Psoas muscle (tissue), 8 donors: ENCODE data around the gene SLC9A6. TPM values are rescaled to one million over a fixed set of nuclear protein-coding genes. Genes with fewer than 3 reads are reported as not detected.

Experiments used
- ATAC-seq, 4 donors: fragments of 200-7000 bp; cut with Tn5 transposase; one replicate each; pipeline ENCODE4 v1.9.1; 2020; ENCODE audit warnings: moderate library complexity in 3 of 4, mild to moderate bottlenecking in 2 of 4
- DNase-seq, 2 donors: peaks; one replicate each; pipeline ENCODE4 v3.0.0-alpha.2; 2020
- H3K27ac ChIP-seq: fragments of 200-600 bp; one replicate; pipeline ENCODE4 v1.8.0; 2022
- H3K27me3 ChIP-seq, 3 donors: fragments of 200-600 bp in 1 of 3; one replicate each; pipeline versions ENCODE4 v1.6.1 to v1.8.0; 2013 to 2022; ENCODE audit warnings: low read length in 2 of 3, mild to moderate bottlenecking in 2 of 3, moderate library complexity in 1 of 3; ENCODE audit not compliant: insufficient read depth in 3 of 3
- H3K36me3 ChIP-seq, 2 donors: fragments of 200-600 bp in 1 of 2; one replicate each; pipeline versions ENCODE4 v1.6.1 to v1.8.0; 2013 to 2022; ENCODE audit warnings: low read depth in 1 of 2, mild to moderate bottlenecking in 1 of 2, moderate library complexity in 1 of 2; ENCODE audit not compliant: insufficient read depth in 1 of 2
- H3K4me1 ChIP-seq: fragments of 200-600 bp; one replicate; pipeline ENCODE4 v1.8.0; 2022
- H3K4me3 ChIP-seq: fragments of 200-600 bp; one replicate; pipeline ENCODE4 v1.8.0; 2022; ENCODE audit warnings: mild to moderate bottlenecking
- H3K9me3 ChIP-seq: fragments of 200-600 bp; one replicate; pipeline ENCODE4 v1.8.0; 2022
- WGBS, 3 donors: extraction: QIAGEN DNeasy Blood & Tissue Kit; methylation state at CpG; one replicate each; pipeline versions ENCODE4 v1.1.6 to v1.1.7; 2013; 5-methylcytosine and 5-hydroxymethylcytosine counted together
- intact Hi-C, 2 donors: fragments of 100-400 bp; cut with DNase I; formaldehyde crosslinking; loops; one replicate each; pipeline versions ENCODE4 v1.11.0 to v1.14.2; 2022
- polyA plus RNA-seq, 3 donors: library from polyadenylated mRNA; stranded (reverse); fragments of 200-250 nt; gene quantifications; one replicate each; pipeline ENCODE4 v1.2.3, GENCODE V29; 2013
- total RNA-seq, 4 donors: library from RNA; stranded (reverse); fragmentation: NEBNext Ultra II Directional in 2 of 4; extraction: Animal tissue kit (Norgen Biotek cat#: 25700) in 2 of 4; gene quantifications; one replicate each; pipeline versions ENCODE4 v1.2.1 to v1.2.4, GENCODE V29; 2021 to 2023
- TF ChIP-seq, protein P1 (sequence below): fragments of 200-600 bp; IDR thresholded peaks from one replicate; pipeline ENCODE4 v1.8.0; 2022; ENCODE audit warnings: antibody characterized with exemption
- donor health status: healthy with polysubstance abuse.
- donor health status: DM: no; HTN: no; CAD: no; lungs with moderate emphysema.
- donor health status: Bipolar disorder and iron deficiency.
- donor health status: healthy.
- donor health status: DM: yes; HTN: yes; CAD: no.
- donor health status: DM: no; HTN: no; CAD: no.
- donor health status: DM: no; HTN: no; CAD: no.
- donor health status: DM: yes; HTN: yes; CAD: no.

SLC9A6 gene
- total and polyA plus RNA-seq, 7 donors: 7.9 to 16.9 (median 8.9) TPM

DNA sequence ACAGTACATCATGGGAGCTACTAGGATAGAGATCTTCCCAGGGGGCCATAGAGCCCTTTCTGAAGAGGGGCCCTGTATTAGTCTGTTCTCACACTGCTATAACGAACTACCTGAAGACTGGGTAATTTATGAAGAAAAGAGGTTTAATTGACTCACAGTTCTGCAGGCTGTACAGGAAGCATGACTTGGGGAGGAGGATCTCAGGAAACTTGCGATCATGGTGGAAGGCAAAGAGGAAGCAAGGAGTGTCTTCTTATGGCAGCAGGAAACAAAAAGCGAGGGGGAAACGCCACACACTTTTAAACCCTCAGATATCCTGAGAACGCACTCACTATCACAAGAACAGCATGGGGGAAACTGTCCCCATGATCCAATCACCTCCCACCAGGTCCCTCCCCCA, 4.2 kb upstream of the SLC9A6 start:
- WGBS, 3 donors: 71 to 88% (median 71%) methylated on average over 5 of the region's 5 CpGs
- H3K4me3 ChIP-seq: no peak overlapping the region

DNA sequence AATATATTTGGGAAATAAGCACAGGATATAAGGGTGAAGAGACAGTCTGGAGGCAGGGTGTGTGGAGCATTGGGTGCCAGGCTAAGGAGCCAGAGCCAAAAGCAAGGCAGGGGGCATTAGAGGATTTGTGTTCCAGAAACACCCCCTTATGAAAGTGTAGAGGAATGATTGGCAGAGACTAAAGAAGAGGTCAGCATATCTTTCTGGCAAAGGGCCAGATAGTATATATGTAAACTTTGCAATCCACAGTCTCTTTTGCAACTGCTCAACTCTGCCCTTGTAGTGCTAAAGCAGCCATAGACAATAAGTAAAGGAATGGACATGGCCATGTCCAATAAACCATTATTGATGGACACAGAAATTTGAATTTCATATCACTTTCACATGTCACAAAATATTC, 3.6 kb upstream of the SLC9A6 start:
- no peaks in the 10 kb centered on the region for H3K36me3 ChIP-seq

More for the DNA sequence above, 4.2 kb upstream of the SLC9A6 start:
- Histone ChIP-seq H3K27me3 (no peaks in the 10 kb centered on the region), H3K4me1 (no peaks in the 10 kb centered on the region), H3K27ac (no peak overlapping the region), H3K9me3 (no peaks in the 10 kb centered on the region), H3K36me3 (no peaks in the 10 kb centered on the region)
- intact Hi-C loops: loop anchor here in 1 of 2 donors (10.0 kb wide), 1 partner anchor 944 kb away; no protein-coding TSS in a partner anchor
- TF ChIP-seq, protein P1, sequence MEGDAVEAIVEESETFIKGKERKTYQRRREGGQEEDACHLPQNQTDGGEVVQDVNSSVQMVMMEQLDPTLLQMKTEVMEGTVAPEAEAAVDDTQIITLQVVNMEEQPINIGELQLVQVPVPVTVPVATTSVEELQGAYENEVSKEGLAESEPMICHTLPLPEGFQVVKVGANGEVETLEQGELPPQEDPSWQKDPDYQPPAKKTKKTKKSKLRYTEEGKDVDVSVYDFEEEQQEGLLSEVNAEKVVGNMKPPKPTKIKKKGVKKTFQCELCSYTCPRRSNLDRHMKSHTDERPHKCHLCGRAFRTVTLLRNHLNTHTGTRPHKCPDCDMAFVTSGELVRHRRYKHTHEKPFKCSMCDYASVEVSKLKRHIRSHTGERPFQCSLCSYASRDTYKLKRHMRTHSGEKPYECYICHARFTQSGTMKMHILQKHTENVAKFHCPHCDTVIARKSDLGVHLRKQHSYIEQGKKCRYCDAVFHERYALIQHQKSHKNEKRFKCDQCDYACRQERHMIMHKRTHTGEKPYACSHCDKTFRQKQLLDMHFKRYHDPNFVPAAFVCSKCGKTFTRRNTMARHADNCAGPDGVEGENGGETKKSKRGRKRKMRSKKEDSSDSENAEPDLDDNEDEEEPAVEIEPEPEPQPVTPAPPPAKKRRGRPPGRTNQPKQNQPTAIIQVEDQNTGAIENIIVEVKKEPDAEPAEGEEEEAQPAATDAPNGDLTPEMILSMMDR: no peak
- no peak for ATAC-seq
- DNase-seq: no peak

DNA sequence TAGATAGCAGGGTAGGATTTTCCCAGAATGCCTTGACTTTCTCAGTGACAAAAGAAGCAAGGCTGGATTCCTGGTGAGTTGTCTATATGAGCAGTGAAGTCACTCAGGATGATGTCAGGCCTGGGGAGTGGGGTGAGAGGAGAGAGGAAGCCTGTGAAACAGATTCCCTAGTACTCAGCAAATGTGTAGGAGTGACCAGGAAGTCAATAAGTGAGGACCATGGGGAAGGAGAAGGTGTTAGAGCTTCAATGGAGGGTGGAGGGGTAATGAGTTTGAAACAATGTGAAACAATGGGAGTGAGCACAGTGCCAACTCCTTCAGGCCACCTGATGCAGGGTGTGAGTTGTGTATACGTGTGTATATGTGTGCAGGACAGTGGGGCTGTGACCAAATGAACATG, 2.4 kb upstream of the SLC9A6 start:
- TF ChIP-seq, protein P1: no peak
- Histone ChIP-seq H3K36me3 (no peaks in the 10 kb centered on the region), H3K27me3 (no peaks in the 10 kb centered on the region), H3K9me3 (no peaks in the 10 kb centered on the region), H3K4me3 (no peak overlapping the region), H3K27ac (no peak overlapping the region), H3K4me1 (peaks cover 5% of the 10 kb centered on the region)
- no peak for DNase-seq
- no peak for ATAC-seq
- intact Hi-C loops: loop anchor here in 1 of 2 donors (10.0 kb wide), 1 partner anchor 942 kb away; no protein-coding TSS in a partner anchor
- 33 to 79% (median 63%) methylated on average over 1 of the region's 1 CpG for WGBS, 3 donors

More for the DNA sequence above, 3.6 kb upstream of the SLC9A6 start:
- Histone ChIP-seq H3K27me3 (no peaks in the 10 kb centered on the region), H3K27ac (no peak overlapping the region), H3K4me1 (no peaks in the 10 kb centered on the region), H3K4me3 (no peak overlapping the region), H3K9me3 (no peaks in the 10 kb centered on the region)
- DNase-seq: no peak
- intact Hi-C loops: loop anchor here in 1 of 2 donors (10.0 kb wide), 1 partner anchor 943 kb away; no protein-coding TSS in a partner anchor
- no peak for ATAC-seq
- TF ChIP-seq, protein P1: no peak

DNA sequence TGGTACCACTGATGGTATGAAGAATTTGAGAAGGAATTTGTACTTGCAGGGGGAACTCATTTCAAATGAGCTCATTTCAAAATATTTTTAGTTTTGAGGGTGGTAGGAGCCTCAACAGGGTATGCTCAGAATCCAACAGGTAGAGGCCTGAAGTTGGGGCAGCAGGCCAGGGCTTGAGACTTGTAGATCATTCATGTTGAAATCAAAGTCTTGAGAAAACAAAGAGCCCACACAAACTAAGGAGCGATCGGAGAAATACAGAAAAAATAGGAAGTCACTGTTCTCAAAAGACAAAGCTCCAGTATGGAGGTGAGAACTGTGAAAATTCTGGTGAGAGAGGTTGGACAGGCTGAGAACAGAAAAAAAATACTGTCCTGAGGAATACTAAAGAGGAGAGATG, 979 bp upstream of the SLC9A6 start:
- H3K27ac ChIP-seq: peak overlapping the region; percentile 84
- WGBS, 3 donors: 44 to 74% (median 62%) methylated on average over 2 of the region's 2 CpGs
- DNase-seq (no peak), ATAC-seq (no peak)
- H3K4me3 ChIP-seq: peak overlapping the region; percentile 79
- H3K27me3 ChIP-seq: no peaks in the 10 kb centered on the region
- intact Hi-C loops: loop anchor here in 1 of 2 donors (10.0 kb wide), 1 partner anchor 941 kb away; no protein-coding TSS in a partner anchor
- peaks cover 5% of the 10 kb centered on the region for H3K4me1 ChIP-seq
- H3K9me3 ChIP-seq: no peaks in the 10 kb centered on the region
- H3K36me3 ChIP-seq: no peaks in the 10 kb centered on the region
- TF ChIP-seq, protein P1: no peak

DNA sequence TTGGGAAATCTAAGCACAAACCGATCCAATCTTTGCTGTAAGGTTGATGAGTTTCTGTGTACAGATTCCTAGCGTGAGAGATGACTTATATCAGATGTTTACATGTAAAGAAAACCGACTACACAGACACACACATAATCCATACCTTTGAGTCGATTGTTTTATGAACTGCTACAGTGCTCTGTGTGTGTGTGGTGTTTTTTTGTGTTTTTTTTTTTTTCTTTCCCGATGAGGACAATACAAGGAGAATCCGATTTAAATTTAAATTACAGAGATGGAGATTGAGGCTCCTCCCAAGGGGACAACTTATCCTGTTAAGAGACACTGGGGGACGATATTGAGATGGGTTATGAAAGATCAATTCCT, 461 bp upstream of the SLC9A6 start:
- H3K9me3 ChIP-seq: no peaks in the 10 kb centered on the region
- H3K4me1 ChIP-seq: peaks cover 5% of the 10 kb centered on the region
- ATAC-seq: peak in 1 of 4 donors; percentile 16
- DNase-seq: no peak
- TF ChIP-seq, protein P1: no peak
- peak overlapping the region; percentile 79 for H3K4me3 ChIP-seq
- H3K27ac ChIP-seq: peak overlapping the region; percentile 84
- 0 to 34% (median 2%) methylated on average over 7 of the region's 7 CpGs for WGBS, 3 donors
- no peaks in the 10 kb centered on the region for H3K27me3 ChIP-seq
- no peaks in the 10 kb centered on the region for H3K36me3 ChIP-seq
- intact Hi-C loops: loop anchor here in 1 of 2 donors (10.0 kb wide), 1 partner anchor 940 kb away; no protein-coding TSS in a partner anchor
